ENCODE measurements around the gene SGCA.
A peak's percentile ranks its signal among the peaks of the same experiment; 100 is the strongest.

SGCA gene

DNA sequence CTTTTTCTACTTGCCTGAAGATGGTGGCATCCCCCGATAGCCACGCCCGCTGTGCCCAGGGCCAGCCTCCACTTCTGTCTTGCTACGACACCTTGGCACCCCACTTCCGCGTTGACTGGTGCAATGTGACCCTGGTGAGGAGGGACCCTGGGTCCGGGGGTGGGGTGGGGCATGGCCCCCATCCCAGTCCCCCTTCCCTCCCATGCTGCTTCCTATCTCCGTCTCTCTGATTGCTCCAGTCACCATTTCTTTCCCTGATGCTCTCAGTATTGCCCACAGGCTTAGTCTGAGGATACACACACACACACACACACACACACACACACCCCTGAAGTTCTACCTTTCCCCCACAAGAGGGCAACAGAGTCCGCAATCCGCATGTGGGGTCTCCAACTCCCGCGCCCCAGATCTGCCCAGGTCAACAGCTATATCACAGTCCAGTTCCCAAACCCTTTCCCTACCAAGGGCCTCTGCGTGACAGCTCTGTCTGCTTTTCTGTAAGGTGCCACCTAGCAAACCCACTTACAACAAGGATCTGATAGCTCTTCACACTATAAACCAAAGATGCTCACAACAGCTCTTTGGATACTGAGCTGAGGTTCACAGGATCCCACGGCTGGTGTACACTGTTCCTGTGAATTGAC is 3.4 kb downstream of the SGCA start:
- no peaks in the 10 kb centered on the region for H4K20me1 ChIP-seq (ENCODE audit: insufficient read depth)
- H3K9ac ChIP-seq = no peak overlapping the region
- TF ChIP-seq, protein P1, sequence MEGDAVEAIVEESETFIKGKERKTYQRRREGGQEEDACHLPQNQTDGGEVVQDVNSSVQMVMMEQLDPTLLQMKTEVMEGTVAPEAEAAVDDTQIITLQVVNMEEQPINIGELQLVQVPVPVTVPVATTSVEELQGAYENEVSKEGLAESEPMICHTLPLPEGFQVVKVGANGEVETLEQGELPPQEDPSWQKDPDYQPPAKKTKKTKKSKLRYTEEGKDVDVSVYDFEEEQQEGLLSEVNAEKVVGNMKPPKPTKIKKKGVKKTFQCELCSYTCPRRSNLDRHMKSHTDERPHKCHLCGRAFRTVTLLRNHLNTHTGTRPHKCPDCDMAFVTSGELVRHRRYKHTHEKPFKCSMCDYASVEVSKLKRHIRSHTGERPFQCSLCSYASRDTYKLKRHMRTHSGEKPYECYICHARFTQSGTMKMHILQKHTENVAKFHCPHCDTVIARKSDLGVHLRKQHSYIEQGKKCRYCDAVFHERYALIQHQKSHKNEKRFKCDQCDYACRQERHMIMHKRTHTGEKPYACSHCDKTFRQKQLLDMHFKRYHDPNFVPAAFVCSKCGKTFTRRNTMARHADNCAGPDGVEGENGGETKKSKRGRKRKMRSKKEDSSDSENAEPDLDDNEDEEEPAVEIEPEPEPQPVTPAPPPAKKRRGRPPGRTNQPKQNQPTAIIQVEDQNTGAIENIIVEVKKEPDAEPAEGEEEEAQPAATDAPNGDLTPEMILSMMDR (conservative IDR thresholded peaks at IDR 0.05; ENCODE audit: low read depth, low read length) = peak; percentile 96
- 0 out of 2 replicates have a peak overlapping the region, but pooled peaks have one; percentile 7 for H2AFZ ChIP-seq (ENCODE audit: low read depth)
- H3K27ac ChIP-seq = no peak overlapping the region; the same call in 1 of the 2 replicates
- H3K4me3 ChIP-seq (IDR thresholded peaks at IDR 0.05; ENCODE audit: insufficient read depth, low read depth, low read length) = no peak overlapping the region
- peaks cover 49% of the 10 kb centered on the region for H3K4me1 ChIP-seq (ENCODE audit: low read depth, poor library complexity, severe bottlenecking)
- H3K36me3 ChIP-seq (ENCODE audit: insufficient read depth) = no peaks in the 10 kb centered on the region
- H3K27me3 ChIP-seq (ENCODE audit: insufficient read depth, low read depth) = no peaks in the 10 kb centered on the region
- H3K4me2 ChIP-seq = no peak overlapping the region; the same call in 1 of the 2 replicates
- H3K79me2 ChIP-seq (ENCODE audit: insufficient read depth, low read depth) = no peaks in the 10 kb centered on the region

DNA sequence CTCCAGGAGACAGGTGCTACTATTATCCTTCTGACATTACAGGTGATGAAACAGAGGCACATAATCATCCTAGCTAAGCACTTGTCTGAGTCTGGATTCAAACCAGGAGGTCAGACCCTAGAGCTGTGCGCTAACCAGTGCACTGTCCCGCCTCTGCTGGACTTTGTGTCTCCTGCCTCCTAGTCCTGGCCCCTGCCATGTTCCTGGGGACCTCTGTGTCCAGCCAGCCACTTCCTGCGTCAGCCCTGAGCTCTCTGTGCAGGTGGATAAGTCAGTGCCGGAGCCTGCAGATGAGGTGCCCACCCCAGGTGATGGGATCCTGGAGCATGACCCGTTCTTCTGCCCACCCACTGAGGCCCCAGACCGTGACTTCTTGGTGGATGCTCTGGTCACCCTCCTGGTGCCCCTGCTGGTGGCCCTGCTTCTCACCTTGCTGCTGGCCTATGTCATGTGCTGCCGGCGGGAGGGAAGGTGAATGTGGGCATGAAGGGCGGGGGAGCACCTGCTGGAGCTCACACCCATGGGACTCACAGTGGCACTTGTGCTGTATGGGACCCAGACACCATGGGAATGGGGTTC is 4.2 kb downstream of the SGCA start:
- no peak overlapping the region for H3K4me3 ChIP-seq (IDR thresholded peaks at IDR 0.05; ENCODE audit: insufficient read depth, low read depth, low read length)
- H3K36me3 ChIP-seq (ENCODE audit: insufficient read depth) = no peaks in the 10 kb centered on the region
- no peaks in the 10 kb centered on the region for H3K27me3 ChIP-seq (ENCODE audit: insufficient read depth, low read depth)
- 0 out of 2 replicates have a peak overlapping the region, but pooled peaks have one; percentile 7 for H2AFZ ChIP-seq (ENCODE audit: low read depth)
- TF ChIP-seq, protein P1 (conservative IDR thresholded peaks at IDR 0.05; ENCODE audit: low read depth, low read length) = no peak
- H3K79me2 ChIP-seq (ENCODE audit: insufficient read depth, low read depth) = no peaks in the 10 kb centered on the region
- peak overlapping the region; percentile 66; the same call in 1 of the 2 replicates for H3K4me2 ChIP-seq
- no peak overlapping the region for H3K27ac ChIP-seq
- H3K9ac ChIP-seq = no peak overlapping the region; the same call in 1 of the 2 replicates
- peaks cover 45% of the 10 kb centered on the region for H3K4me1 ChIP-seq (ENCODE audit: low read depth, poor library complexity, severe bottlenecking)
- H4K20me1 ChIP-seq (ENCODE audit: insufficient read depth) = no peaks in the 10 kb centered on the region

DNA sequence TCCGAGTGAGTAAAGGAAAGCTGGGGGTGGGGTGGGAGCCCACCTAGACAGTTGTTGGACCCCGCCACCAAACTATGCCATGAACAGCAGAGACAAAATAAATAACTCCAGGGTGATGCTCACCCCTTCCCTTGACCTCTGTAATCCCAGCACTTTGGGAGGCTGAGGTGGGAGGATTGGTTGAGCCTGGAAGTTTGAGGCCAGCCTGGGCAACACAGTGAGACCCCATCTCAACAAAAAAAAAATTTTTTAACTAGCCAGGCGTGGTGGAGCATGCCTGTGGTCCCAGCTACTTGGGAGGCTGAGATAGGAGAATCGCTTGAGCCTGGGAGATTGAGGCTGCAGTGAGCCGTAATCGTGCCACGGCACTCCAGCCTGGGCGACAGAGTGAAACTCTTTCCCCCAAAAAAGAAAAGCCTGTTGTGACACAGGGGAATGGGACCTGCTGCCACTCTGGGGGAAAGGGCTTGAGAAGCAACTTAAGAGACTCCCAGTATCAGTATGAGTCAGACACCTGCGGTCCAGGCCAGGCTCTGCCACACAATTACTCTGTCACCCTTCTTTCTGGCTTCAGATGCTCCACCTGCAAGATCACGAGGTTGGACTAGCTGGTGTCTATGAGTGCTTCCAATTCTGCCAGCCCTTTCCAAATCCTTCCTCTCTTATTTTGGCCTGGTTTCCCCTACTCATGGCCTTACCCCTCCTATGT is 5.0 kb downstream of the SGCA start:
- no peaks in the 10 kb centered on the region for H3K36me3 ChIP-seq (ENCODE audit: insufficient read depth)
- H3K79me2 ChIP-seq (ENCODE audit: insufficient read depth, low read depth) = no peaks in the 10 kb centered on the region
- no peak overlapping the region for H3K4me3 ChIP-seq (IDR thresholded peaks at IDR 0.05; ENCODE audit: insufficient read depth, low read depth, low read length)
- no peaks in the 10 kb centered on the region for H4K20me1 ChIP-seq (ENCODE audit: insufficient read depth)
- peak overlapping the region; percentile 63 for H3K27ac ChIP-seq
- H3K27me3 ChIP-seq (ENCODE audit: insufficient read depth, low read depth) = no peaks in the 10 kb centered on the region
- TF ChIP-seq, protein P1 (conservative IDR thresholded peaks at IDR 0.05; ENCODE audit: low read depth, low read length) = no peak
- peaks cover 45% of the 10 kb centered on the region for H3K4me1 ChIP-seq (ENCODE audit: low read depth, poor library complexity, severe bottlenecking)
- peak overlapping the region; percentile 66 for H3K4me2 ChIP-seq
- H2AFZ ChIP-seq (ENCODE audit: low read depth) = peak overlapping the region; percentile 13; the same call in 1 of the 2 replicates
- peak overlapping the region; percentile 6; the same call in 1 of the 2 replicates for H3K9ac ChIP-seq

DNA sequence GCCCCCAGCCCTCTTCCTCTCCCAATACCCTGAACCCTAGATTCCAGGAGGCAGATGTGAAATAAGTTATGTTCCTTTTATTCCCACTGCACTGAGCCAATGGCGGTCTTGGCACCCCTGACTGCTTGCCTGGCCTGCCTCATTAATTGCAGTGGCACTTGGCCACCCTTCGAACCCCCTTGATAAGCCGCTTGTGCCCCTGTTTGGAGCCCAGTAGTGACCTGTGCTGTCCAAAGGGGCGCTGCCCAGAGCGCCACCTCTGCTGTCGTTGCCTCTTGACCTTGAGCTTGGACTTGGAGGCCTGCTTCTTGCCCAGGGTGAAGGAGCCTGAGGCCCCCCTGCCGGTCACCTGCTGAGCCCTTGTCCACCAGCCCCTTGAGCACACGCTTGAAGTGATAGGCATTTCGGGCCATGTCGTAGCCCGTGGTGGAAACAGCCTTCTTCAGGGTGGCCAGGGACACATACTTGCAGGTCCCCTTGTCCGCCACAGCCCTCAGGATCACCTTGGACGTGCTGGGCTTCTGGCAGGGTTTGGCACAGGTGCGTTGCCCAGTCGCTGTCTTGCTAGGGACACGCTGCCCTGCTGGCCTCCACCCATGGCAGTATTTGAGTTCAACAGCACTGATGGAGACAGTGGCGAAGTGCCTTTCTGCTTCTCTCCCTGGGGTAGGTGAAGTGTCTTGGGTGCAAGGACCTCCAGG is 5.7 kb downstream of the SGCA start:
- Histone ChIP-seq H3K79me2 (ENCODE audit: insufficient read depth, low read depth) (no peaks in the 10 kb centered on the region), H3K4me2 (peak overlapping the region; percentile 66; the same call in 1 of the 2 replicates), H3K9ac (peak overlapping the region; percentile 6; the same call in 1 of the 2 replicates), H3K27me3 (ENCODE audit: insufficient read depth, low read depth) (no peaks in the 10 kb centered on the region), H3K36me3 (ENCODE audit: insufficient read depth) (no peaks in the 10 kb centered on the region), H3K4me3 (IDR thresholded peaks at IDR 0.05; ENCODE audit: insufficient read depth, low read depth, low read length) (no peak overlapping the region), H4K20me1 (ENCODE audit: insufficient read depth) (no peaks in the 10 kb centered on the region), H3K27ac (peak overlapping the region; percentile 63), H3K4me1 (ENCODE audit: low read depth, poor library complexity, severe bottlenecking) (peaks cover 45% of the 10 kb centered on the region), H2AFZ (ENCODE audit: low read depth) (peak overlapping the region; percentile 13; the same call in 1 of the 2 replicates)
- TF ChIP-seq, protein P1 (conservative IDR thresholded peaks at IDR 0.05; ENCODE audit: low read depth, low read length) = no peak

All from KMS-11 (cell line).